Daoy (cell line): ENCODE data around the gene CST9L. TPM values are rescaled to one million over a fixed set of nuclear protein-coding genes. Genes with fewer than 3 reads are reported as not detected.

Source experiments
- DNase-seq: peaks from one replicate; pipeline ENCODE4 v3.0.0-alpha.2; 2015; ENCODE audit warnings: low read depth
- total RNA-seq: library from RNA; depleted of rRNA; stranded (reverse); fragments of >200 nt; shearing (Covaris generic); gene quantifications from 2 replicates; pipeline ENCODE4 v1.2.3, GENCODE V29; 2014

Gene CST9L
- total RNA-seq, 1 experiment from 2014 or later, result not detected

- no peak for DNase-seq
Observed at GRCh38 chr20:23546435-23547144, 21.7 kb downstream of the CST9L start.

- DNase-seq, result no peak
Observed at GRCh38 chr20:23544133-23544532, 24.2 kb downstream of the CST9L start.

GRCh38 chr20:23542801-23543200, 25.5 kb downstream of the CST9L start:
- no peak for DNase-seq

GRCh38 chr20:23541776-23542175, 26.5 kb downstream of the CST9L start:
- DNase-seq, result no peak

GRCh38 chr20:23541330-23541729, 27.0 kb downstream of the CST9L start:
- no peak for DNase-seq

- DNase-seq, result no peak
Observed at GRCh38 chr20:23540624-23541023, 27.7 kb downstream of the CST9L start.

- no peak for DNase-seq
Observed at GRCh38 chr20:23537030-23537429, 31.3 kb downstream of the CST9L start.

- DNase-seq, result no peak
Observed at GRCh38 chr20:23536328-23536974, 31.8 kb downstream of the CST9L start.

GRCh38 chr20:23534801-23535593, 33.3 kb downstream of the CST9L start:
- no peak for DNase-seq

GRCh38 chr20:23533161-23533560, 35.1 kb downstream of the CST9L start:
- DNase-seq, result no peak

- DNase-seq, result no peak
Observed at GRCh38 chr20:23532533-23532932, 35.8 kb downstream of the CST9L start.

- no peak for DNase-seq
Observed at GRCh38 chr20:23530937-23531567, 37.2 kb downstream of the CST9L start.

GRCh38 chr20:23528867-23529431, 39.3 kb downstream of the CST9L start:
- no peak for DNase-seq

GRCh38 chr20:23526850-23527249, 41.4 kb downstream of the CST9L start:
- DNase-seq, result no peak

- no peak for DNase-seq
Observed at GRCh38 chr20:23524146-23524545, 44.1 kb downstream of the CST9L start.

- DNase-seq, result no peak
Observed at GRCh38 chr20:23520185-23520584, 48.1 kb downstream of the CST9L start.

GRCh38 chr20:23519556-23519955, 48.7 kb downstream of the CST9L start:
- DNase-seq, result no peak

GRCh38 chr20:23517719-23518118, 50.6 kb downstream of the CST9L start:
- DNase-seq, result no peak

- no peak for DNase-seq
Observed at GRCh38 chr20:23515250-23515939, 52.9 kb downstream of the CST9L start.

- no peak for DNase-seq
Observed at GRCh38 chr20:23514848-23515247, 53.4 kb downstream of the CST9L start.
